Thoracic aorta (tissue), 2 donors: ENCODE results near the gene CASP9. TPM values are rescaled to one million over a fixed set of nuclear protein-coding genes. Genes with fewer than 3 reads are reported as not detected.

ENCODE experiments used
- ATAC-seq: fragments of 150-250 bp; one replicate; pipeline ENCODE4 v1.8.0; 2017; ENCODE audit warnings: low read depth; ENCODE audit not compliant: insufficient number of reproducible peaks, low FRiP score
- DNase-seq: peaks from one replicate; pipeline ENCODE4 v3.0.0-alpha.2; 2020; ENCODE audit warnings: low spot score
- H3K27ac ChIP-seq, 2 donors: fragments of 200-600 bp; sonication (generic); 1 replicate in 1 of 2; 2 replicates in 1 of 2; pipeline ENCODE4 v1.5.1; 2016; ENCODE audit warnings: mild to moderate bottlenecking in 2 of 2, moderate library complexity in 2 of 2
- H3K27me3 ChIP-seq: fragments of 200-600 bp; sonication (generic); replicated peaks from 2 replicates; pipeline ENCODE4 v1.6.0; 2016; ENCODE audit warnings: mild to moderate bottlenecking; ENCODE audit not compliant: insufficient read depth
- H3K36me3 ChIP-seq: fragments of 200-600 bp; sonication (generic); one replicate; pipeline ENCODE4 v1.5.1; 2016
- H3K4me1 ChIP-seq, 2 donors: fragments of 200-600 bp; sonication (generic); 1 replicate in 1 of 2; 2 replicates in 1 of 2; pipeline versions ENCODE4 v1.5.1 to v1.6.0; 2016; ENCODE audit warnings: low read depth in 2 of 2, mild to moderate bottlenecking in 1 of 2; ENCODE audit not compliant: control insufficient read depth in 1 of 2
- H3K4me3 ChIP-seq: fragments of 200-600 bp; sonication (generic); 2 replicates; pipeline ENCODE4 v1.5.1; 2016; ENCODE audit warnings: mild to moderate bottlenecking
- H3K9me3 ChIP-seq: fragments of 200-600 bp; sonication (generic); 2 replicates; pipeline ENCODE4 v1.5.1; 2016
- total RNA-seq, 2 donors: library from RNA; depleted of rRNA; stranded (reverse); fragments of >200 nt; gene quantifications; one replicate each; pipeline versions ENCODE4 v1.1.0 to v1.2.3, GENCODE V29; 2016
- TF ChIP-seq, protein P1 (sequence below): fragments of 200-600 bp; sonication (generic); IDR thresholded peaks from one replicate; pipeline ENCODE4 v1.5.1; 2019; ENCODE audit warnings: antibody characterized with exemption

Gene CASP9
- total RNA-seq, 2 donors from 2014 or later: 14.2 to 18.8 TPM

DNA sequence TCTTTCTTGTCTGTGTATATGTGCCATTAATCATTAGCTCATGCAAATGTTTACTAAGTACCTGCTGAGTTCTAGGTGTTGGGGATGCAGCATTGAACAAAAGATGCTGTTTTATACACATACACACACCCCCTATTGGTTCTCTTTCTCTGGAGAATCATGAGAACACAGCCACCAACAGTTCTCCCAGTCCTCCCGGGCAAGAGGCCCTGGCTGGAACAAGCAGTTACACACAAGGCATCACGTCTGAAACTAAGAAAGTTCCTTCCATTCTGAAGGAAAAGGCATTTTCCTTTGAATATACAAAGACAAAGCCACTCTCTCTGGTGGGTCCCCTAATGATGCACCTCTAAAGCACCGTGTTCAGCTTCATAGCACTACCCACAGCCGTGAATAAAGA, 10.8 kb downstream of the CASP9 start:
- TF ChIP-seq, protein P1, sequence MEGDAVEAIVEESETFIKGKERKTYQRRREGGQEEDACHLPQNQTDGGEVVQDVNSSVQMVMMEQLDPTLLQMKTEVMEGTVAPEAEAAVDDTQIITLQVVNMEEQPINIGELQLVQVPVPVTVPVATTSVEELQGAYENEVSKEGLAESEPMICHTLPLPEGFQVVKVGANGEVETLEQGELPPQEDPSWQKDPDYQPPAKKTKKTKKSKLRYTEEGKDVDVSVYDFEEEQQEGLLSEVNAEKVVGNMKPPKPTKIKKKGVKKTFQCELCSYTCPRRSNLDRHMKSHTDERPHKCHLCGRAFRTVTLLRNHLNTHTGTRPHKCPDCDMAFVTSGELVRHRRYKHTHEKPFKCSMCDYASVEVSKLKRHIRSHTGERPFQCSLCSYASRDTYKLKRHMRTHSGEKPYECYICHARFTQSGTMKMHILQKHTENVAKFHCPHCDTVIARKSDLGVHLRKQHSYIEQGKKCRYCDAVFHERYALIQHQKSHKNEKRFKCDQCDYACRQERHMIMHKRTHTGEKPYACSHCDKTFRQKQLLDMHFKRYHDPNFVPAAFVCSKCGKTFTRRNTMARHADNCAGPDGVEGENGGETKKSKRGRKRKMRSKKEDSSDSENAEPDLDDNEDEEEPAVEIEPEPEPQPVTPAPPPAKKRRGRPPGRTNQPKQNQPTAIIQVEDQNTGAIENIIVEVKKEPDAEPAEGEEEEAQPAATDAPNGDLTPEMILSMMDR: no peak
- no peaks in the 10 kb centered on the region for H3K9me3 ChIP-seq
- H3K27me3 ChIP-seq: no peaks in the 10 kb centered on the region
- no peak overlapping the region for H3K4me3 ChIP-seq
- DNase-seq (no peak), ATAC-seq (no peak)
- no peak overlapping the region for H3K27ac ChIP-seq
- no peaks in the 10 kb centered on the region for H3K4me1 ChIP-seq
- peaks cover 12% of the 10 kb centered on the region for H3K36me3 ChIP-seq

DNA sequence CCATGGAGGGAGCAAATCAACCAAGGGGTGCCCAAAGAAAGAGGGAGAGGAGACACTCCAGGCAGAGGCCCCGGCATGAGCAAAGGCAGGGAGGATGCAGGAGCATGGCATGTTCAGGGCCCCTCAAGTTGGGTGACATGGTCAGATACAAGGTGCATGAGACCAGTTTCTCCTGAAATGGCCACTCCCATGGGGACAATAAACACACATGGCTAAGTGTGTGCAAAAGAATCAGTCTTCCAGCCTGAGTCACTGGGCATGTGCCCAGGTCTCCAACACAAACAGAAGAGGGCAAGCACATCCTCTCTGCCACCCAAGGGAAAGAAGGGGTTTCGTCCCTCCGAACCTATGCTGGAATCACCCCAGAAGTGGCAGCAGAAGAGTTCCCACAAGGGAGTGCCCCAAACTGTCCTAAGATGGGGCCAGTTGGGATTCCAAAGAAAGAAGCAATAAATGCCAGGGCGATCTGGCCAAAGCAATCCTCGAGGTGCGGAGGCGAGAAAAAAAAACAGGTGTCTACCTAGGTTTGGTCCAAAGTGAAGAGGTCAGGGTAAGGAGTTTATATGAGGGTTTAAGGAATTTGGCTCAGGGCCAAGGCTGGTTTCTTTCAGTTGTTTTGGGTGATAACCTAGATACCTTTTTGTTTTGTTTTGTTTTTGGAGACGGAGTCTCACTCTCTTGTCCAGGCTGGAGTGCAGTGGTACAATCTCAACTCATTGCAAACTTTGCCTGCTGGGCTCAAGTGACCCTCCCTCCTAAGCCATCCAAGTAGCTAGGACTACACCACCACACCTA, 13.2 kb downstream of the CASP9 start:
- ATAC-seq: no peak
- Histone ChIP-seq H3K27ac (no peak overlapping the region), H3K27me3 (no peaks in the 10 kb centered on the region), H3K4me1 (no peaks in the 10 kb centered on the region), H3K36me3 (peaks cover 20% of the 10 kb centered on the region), H3K9me3 (no peaks in the 10 kb centered on the region), H3K4me3 (no peak overlapping the region)
- DNase-seq: no peak
- TF ChIP-seq, protein P1: no peak

DNA sequence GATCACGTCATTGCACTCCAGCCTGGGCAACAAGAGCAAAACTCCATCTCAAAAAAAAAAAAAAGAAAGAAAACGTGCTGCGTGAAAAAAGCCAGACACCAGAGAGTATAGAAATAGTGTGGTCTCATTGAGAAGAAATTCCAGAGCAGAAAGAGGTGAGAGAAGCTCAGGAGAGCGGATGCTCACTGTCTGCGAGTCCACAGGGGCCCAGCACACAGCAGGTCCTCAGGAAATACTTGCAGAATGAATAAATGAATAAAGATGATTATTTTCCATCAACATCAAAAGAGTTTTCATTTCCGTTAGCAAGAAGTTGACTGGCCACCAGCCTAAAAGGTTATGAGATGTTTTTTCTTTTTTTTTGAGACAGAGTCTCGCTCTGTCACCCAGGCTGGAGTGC, 14.4 kb downstream of the CASP9 start:
- Histone ChIP-seq H3K27ac (no peak overlapping the region), H3K4me3 (no peak overlapping the region), H3K9me3 (no peaks in the 10 kb centered on the region), H3K36me3 (peaks cover 29% of the 10 kb centered on the region), H3K27me3 (no peaks in the 10 kb centered on the region), H3K4me1 (no peaks in the 10 kb centered on the region)
- ATAC-seq: no peak
- no peak for DNase-seq
- TF ChIP-seq, protein P1: no peak

DNA sequence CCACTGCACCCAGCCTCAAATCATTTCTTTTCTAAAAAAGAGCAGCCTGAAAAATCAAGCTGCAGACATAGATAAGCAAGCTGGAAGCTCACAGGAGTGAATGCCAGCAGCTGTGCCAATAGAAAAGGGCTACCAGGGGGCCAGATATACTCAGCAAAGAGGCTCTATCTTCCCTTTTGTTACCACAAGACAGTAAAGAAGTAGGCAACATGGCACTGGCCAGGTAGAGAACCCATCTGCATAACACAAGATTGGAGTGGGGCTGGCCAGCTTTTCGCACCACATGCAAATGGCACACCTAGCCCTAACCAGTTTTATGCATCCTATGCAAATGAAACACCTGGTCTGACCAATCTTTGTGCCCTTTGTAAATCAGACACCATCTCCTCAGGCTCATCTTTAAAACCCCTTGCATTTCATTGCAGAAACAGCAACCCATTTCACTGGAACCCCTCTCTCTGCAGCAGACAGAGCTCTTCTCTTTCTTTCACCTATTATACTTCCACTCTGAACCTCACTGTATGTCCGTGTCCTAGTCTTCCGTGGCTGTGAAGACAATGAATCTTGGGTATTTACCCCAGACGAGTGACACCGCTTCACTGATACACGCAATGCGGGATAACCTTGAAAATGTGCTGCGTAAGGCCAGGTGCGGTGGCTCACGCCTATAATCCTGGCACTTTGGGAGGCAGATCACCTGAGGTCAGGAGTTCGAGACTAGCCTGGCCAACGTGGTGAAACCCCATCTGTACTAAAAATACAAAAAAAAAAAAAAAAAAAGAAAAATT, 15.1 kb downstream of the CASP9 start:
- H3K36me3 ChIP-seq: peaks cover 31% of the 10 kb centered on the region
- H3K4me3 ChIP-seq: no peak overlapping the region
- H3K27me3 ChIP-seq: no peaks in the 10 kb centered on the region
- no peak overlapping the region for H3K27ac ChIP-seq
- no peak for DNase-seq
- H3K4me1 ChIP-seq: no peaks in the 10 kb centered on the region
- TF ChIP-seq, protein P1: no peak
- no peak for ATAC-seq
- H3K9me3 ChIP-seq: no peaks in the 10 kb centered on the region

DNA sequence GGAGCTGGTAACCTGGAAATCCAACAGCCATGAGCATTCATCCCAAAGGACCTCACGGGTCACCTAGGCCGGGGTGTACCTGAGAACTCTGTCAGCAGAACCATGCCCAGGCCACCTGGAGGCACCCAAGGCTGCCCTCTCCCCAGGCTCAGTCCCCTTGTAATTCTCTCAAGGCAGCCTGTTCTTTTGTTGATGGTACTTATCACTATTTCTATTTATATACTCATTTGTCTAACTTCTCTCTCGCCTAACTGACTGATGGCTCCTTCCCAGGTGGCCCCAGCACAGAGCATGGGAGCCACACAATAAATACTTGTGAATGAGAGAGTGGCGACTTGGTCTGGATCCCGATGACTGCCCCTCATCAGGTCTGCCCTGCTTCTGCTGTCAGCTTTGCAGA, 16.7 kb downstream of the CASP9 start:
- Histone ChIP-seq H3K4me3 (no peak overlapping the region), H3K36me3 (peaks cover 30% of the 10 kb centered on the region), H3K27me3 (no peaks in the 10 kb centered on the region), H3K4me1 (no peaks in the 10 kb centered on the region), H3K27ac (no peak overlapping the region), H3K9me3 (no peaks in the 10 kb centered on the region)
- ATAC-seq (no peak), DNase-seq (no peak)
- TF ChIP-seq, protein P1: no peak
